Fibroblast of skin of right quadriceps (primary cell): ENCODE measurements around the gene RIPPLY2.
"Not testable (repeated sequence)": the region's sequence is repeated elsewhere in the genome, so short reads cannot be mapped to it uniquely, and the experiment has no call there.

ENCODE experiments used
- DNase-seq: peaks from one replicate; pipeline ENCODE4 v3.0.0-alpha.2; 2013

Gene RIPPLY2

DNA sequence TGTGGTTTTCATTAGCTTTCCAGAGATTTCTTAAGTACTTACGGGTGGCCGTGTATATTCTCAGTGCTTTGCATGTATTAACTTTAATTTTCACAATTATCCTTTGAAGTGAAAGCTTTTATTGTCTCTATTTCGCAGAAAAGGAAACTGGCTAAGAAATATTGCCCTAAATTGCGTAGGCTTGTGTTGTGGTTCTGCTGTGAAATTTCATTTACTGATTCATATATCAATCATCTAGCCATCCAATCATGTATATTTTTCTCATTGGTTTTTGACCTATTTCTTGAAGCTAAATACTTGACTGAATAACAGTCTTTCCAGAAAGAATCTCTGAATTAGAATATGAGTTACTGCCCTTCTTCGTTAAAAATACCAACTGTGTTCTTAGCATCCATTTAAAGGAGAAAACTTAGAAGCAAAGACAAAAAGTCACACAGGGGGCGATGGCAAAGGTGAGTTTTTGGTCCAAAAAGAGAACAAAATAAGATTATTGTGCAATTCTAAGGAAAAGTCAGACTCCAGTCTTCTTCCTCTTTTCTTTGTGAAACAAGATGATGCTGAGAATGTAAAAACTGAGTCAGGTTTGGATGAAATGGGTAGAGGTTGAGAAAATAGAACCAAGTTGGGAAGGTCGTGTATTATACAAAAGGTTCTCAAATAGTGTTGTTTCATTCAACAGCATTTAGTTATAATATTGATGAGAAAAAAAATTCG, 7.8 kb downstream of the RIPPLY2 start:
- no peak for DNase-seq

DNA sequence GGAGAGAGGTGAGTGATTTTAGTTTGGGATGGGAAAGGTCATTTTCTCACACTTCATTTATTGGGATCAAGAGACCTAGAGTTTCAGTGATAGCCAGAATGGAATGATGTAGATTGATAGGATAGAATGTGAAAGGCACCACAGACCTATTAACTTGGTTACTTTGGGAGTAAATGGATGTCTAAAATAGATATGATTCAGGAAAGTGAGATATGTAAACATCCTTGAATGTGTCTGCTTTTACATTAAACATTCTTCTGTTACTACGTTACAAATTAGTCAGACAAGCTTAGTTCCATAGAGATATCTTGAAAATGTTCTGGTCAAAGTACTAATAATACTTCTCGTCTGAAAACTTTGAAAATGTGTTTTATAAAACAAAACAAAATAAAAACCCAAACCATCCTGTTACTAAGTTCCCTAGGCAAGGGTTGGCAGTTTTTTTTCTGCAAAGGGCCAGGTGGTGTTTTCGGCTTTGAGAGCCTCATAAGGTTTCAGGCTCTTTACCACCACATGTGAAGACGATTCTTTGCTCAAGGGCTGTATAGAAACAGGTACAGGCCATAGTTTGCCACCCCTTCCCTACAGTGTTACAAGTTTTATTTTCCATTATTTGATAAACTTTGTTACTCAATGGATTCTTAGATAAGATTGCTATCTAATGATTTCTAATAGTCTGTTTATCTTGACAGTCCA, 9.8 kb downstream of the RIPPLY2 start:
- DNase-seq: no peak

- no peak for DNase-seq
Measured at GRCh38 chr6:83867043-83867442, 13.9 kb downstream of the RIPPLY2 start.

DNA sequence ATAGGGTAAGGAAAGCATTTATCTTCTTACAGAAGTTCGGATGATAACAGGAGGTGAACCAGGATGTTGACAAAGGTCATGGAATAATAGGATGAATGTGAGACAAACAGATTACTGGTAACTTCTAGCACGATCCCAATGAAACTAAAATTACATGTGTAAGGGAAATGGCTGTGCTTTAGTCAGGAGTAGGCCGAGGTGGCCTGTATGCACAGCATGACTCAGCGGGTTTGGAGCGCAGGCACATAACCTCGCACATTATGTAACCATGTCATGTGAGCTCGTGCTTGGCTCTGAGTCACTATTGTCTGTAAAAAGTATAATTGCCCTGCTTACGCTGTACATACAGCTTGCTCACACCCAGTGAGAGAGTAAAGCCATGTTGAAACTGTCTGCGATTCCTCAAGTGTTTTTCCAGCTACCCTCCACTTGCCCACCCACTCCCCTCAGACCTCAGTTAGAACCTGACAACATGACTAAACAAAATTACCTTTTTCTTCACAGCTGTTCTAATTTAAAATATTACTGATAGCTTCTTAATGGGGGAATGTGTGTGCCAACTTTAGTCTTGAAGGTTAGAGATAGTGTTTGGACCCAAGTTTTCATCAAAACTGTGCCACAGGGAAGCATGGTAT, 14.5 kb downstream of the RIPPLY2 start:
- peak; percentile 93 for DNase-seq

DNA sequence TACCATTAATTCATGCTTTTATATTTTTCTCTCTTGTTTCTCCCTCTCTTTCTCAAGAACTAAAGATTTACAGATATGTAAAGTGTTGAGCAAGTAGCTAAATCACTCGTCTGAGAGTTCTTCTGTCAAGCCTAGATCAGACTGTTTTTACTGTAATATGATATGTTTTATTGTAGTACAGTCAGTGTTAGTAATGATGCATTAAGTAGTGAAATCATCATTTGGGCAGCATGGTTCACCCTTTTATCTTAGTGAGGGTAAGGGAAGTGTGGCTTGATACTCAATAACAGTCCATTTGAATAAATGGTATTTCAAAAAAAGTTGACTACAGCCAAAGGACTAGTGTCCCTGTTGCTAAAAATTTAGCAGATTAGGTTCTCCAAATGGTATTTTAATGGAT, 15.5 kb downstream of the RIPPLY2 start:
- peak; percentile 63 for DNase-seq

DNA sequence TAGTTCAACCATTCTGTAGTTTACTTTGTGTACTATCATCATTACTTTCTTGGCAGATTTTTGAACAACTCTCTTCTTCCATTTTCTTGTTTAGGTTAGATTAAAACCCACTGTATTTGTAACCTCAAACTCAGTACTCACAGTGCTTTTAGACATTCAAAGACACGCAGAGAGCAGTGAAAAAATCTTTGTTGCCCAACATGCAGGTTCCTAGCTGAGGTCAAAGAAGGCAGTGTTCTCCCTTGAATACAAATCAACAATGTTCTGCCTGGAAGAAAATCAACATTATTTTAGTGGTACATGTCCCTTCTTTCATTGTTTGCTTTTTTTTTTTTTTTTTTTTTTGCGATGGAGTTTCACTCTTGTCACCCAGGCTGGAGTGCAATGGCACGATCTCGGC, 17.5 kb downstream of the RIPPLY2 start:
- DNase-seq: no peak

GRCh38 chr6:83872386-83873118, 19.4 kb downstream of the RIPPLY2 start:
- DNase-seq: no peak

GRCh38 chr6:83873869-83874268, 20.7 kb downstream of the RIPPLY2 start:
- no peak for DNase-seq

- DNase-seq: no peak
Measured at GRCh38 chr6:83875843-83876242, 22.7 kb downstream of the RIPPLY2 start.

DNA sequence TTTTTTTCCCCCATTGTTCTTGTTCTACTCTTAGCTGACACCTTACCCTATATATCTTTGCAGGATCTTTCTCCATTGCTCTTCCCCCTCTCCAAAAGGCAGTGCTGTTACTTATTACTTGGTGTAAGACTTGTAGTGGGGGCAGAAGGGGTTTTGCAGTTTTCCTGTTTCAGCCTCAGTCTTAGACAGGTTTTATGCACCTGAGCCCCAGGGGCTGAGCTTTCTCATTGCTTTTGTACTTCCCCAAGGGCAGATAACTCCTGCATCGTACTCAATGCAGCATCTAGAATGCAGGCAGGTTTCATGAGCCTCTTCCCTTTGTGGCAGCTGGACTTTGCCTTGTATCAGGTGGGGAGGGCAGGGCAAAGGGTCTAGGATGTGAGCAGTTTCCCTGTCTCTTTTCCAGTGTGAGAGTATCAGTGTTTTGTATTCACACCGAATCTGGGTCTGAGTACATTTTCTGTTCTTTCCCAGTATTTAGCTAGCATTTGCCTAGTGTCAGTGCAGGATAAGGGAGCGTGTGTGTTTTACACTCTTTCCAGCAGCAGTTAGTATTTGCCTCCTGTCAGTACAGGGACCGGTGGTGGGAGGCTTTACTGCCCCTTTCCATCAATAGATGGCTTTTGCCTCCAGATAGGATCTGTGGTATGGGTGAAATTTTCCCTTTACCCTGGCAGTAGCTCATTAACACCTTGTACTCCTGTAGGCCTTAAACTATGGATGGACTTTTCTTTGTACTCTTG, 25.9 kb downstream of the RIPPLY2 start:
- DNase-seq: no peak

GRCh38 chr6:83879746-83880145, 26.6 kb downstream of the RIPPLY2 start:
- DNase-seq: peak; percentile 13

DNA sequence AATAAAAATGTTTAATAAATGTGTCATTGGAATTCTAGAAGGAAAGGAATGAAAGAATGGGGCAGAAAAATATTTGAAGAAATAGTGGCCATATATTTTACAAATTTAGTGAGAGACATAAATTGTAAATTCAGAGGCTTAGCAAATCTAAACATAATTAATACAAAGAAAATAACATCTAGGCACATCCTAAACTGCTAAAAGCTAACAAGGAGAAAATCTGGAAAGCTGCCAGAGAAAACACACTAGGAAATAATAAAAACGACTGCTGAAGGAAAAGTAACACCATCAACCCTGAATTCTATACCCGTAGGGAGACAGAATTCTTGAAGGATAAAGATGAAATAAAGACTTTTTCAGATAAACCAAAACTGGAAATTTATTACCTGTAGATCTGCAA, 30.1 kb downstream of the RIPPLY2 start:
- no peak for DNase-seq

DNA sequence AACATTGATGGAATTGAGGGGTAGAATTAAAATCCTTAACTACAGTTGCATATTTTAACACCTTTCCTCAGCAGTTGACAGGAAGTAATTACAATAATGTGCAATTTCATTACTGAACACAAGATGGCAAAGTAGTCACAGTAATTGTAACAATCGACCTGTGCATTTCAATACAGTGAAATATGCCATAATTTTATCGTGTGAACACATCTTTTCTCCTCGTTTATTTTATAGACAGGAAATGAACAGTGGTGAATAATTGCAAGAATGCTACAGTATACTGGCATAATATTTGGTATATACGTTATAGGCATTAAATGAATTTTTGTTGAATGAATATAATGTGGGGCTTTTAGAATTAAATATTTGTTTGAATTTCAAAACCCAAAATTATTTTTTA, 31.4 kb downstream of the RIPPLY2 start:
- DNase-seq: peak; percentile 64

GRCh38 chr6:83885984-83886383, 32.8 kb downstream of the RIPPLY2 start:
- DNase-seq: no peak

DNA sequence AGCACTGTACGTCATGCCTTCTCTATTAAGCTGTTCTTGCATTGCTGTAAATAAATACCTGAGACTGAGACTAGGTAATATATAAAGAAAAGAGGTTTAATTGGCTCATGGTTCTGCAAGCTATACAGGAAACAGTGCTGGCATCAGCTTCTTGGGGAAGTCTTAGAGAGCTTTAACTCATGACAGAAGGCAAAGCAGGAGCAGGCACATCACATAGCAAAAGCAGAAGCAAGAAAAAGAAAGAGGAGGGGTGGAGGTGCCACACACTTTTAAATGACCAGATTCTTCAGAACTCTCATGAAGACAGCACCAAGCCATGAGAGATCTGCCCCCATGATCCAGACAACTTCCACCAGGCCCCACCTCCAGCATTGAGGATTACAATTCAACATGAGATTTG, 36.5 kb downstream of the RIPPLY2 start:
- no peak for DNase-seq

- no peak for DNase-seq
Measured at GRCh38 chr6:83890520-83890919, 37.4 kb downstream of the RIPPLY2 start.

DNA sequence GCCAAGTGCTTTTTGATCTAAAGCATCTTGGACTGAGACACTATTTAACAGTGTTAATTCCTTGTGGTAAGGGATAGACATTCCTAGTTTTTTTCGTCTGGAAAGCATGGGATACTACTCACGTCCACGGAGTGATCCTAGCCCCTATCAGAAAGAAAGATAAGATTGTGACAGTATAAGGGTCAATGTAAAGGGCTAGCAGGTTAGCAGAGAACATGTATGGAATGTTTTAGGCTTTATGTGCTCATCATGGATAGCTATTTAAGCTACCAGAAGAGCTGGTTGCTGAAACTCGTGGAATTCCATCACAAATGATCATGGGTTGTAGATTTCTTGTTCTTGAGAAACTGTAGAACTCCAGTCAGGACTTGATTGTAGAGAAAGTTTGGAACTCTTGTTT, 38.4 kb downstream of the RIPPLY2 start:
- no peak for DNase-seq

DNA sequence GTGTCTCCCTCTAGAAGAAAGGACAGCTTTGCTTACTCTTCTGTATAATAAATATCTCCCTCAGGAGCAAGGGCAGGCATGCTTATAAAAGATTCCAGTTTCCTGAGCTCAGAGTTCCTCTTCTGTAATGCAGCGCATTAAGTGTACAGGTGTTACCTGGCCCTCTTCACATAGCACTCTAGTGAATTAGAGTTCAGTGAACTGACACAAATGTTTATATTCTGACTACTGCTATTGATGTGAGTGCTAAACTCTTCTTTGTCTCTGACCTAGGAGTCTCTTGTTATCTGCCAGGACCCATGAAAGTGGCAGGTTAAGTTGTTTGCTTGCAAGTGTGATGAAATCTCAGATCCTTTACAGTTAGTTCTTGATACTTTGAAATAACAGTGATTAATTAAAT, 39.9 kb downstream of the RIPPLY2 start:
- DNase-seq: no peak

GRCh38 chr6:83897094-83897493, 43.9 kb downstream of the RIPPLY2 start:
- not testable (repeated sequence) for DNase-seq

DNA sequence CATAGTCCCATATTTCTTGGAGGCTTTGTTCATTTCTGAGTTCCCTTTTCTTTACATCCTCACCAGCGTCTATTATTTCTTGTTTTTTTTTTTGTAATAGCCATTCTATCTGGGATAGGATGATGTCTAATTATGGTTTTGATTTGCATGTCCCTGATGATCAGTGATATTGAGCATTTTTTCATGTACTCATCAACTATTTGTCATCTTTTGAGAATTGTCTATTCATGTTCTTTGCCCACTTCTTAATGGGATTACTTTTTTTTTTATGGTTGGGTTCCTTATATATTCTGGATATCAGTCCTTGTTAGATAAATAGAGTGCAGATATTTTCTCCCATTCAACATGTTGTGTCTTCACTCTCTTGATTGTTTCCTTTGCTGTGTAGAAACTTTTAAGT, 48.5 kb downstream of the RIPPLY2 start:
- DNase-seq: no peak

DNA sequence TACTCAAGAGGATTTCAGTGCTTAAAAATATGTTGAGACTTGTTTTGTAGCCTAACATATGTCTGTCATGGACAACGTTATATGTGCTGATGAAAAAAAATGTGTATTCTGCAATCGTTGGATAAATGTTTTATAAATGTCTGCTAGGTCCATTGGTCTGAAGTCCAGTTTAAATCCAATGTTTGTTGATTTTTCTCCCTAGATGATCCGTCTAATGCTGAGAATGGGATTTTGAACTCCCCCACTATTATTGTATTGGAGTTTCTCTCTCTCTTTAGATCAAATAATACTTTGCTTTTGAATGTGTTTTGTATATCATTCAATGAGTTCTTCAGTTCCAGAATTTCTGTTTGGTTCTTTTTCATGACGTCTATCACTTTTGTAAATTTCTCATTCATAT, 51.2 kb downstream of the RIPPLY2 start:
- no peak for DNase-seq

DNA sequence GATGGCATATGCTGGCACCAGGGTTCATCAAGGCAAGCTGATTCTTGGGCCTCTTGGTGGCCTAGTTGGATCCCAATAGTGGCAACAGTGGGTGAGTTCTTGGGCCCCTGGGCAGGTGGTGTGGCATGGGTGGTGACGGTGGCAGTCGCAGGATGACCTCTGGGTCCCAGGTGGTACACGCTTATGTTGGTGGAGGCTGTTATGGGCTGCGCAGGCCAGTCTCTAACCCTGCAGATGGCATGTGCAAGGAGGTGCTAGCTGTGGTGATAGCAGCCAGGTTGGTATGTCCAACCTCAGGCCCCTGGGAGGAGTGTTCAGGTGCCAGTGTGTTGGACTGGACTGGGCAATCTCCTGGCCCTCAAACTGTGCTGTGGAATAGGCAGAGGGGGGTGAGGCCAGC, 52.5 kb downstream of the RIPPLY2 start:
- no peak for DNase-seq
